Tibial artery (tissue), 4 donors: ENCODE measurements around the gene CLEC3B.

Source experiments
- DNase-seq, 2 donors: peaks; one replicate each; pipeline ENCODE4 v3.0.0-alpha.2; 2019
- H3K27ac ChIP-seq, 2 donors: fragments of 200-600 bp; sonication (generic) in 1 of 2; 1 replicate in 1 of 2; 2 replicates in 1 of 2; pipeline ENCODE4 v1.5.1; 2018 to 2019; ENCODE audit warnings: mild to moderate bottlenecking in 1 of 2
- H3K27me3 ChIP-seq, 2 donors: fragments of 200-600 bp; sonication (generic) in 1 of 2; one replicate each; pipeline versions ENCODE4 v1.5.1 to v1.6.0; 2016 to 2019
- H3K36me3 ChIP-seq, 3 donors: fragments of 200-600 bp; sonication (generic) in 2 of 3; one replicate each; pipeline ENCODE4 v1.5.1; 2016 to 2019; ENCODE audit warnings: mild to moderate bottlenecking in 2 of 3
- H3K4me1 ChIP-seq, 4 donors: fragments of 200-600 bp; sonication (generic) in 2 of 4; 1 replicate in 3 of 4; 2 replicates in 1 of 4; pipeline ENCODE4 v1.5.1; 2016 to 2019
- H3K4me3 ChIP-seq, 2 donors: fragments of 200-600 bp; sonication (generic) in 1 of 2; 1 replicate in 1 of 2; 2 replicates in 1 of 2; pipeline ENCODE4 v1.5.1; 2018 to 2019; ENCODE audit warnings: mild to moderate bottlenecking in 2 of 2
- H3K9me3 ChIP-seq, 3 donors: fragments of 200-600 bp; sonication (generic) in 1 of 3; one replicate each; pipeline ENCODE4 v1.5.1; 2016 to 2019
- intact Hi-C: fragments of 100-400 bp; cut with DNase I; formaldehyde crosslinking; loops from one replicate; pipeline ENCODE4 v1.15.0; 2023; ENCODE audit warnings: low total_unique reads
- TF ChIP-seq, protein P1 (sequence below), 2 experiments: fragments of 200-600 bp in 1 of 2; fragments of 450-650 bp in 1 of 2; IDR thresholded peaks; one replicate each; pipeline ENCODE4 v1.5.1; 2017 to 2019; ENCODE audit warnings: antibody characterized with exemption in 2 of 2, mild to moderate bottlenecking in 1 of 2, moderate library complexity in 1 of 2

The CLEC3B gene

DNA sequence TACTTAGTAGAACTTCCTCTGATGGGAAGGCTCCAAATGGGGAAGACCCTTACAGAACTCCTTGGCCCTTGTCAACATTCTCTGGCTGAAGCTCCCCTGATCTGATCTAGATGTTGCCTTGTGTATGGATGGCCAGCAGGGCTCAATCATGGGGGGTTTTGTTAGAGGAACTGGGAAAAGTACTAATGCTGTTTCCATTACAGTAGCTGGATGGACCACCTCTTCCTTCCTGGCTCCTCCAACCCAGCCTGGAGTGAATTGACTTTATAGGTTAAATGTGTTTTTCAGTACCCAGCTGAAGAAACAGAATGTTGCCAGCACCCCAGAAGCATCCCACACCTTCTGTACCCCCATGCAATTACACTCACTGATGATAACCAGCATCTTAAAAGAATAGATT lies 22.7 kb upstream of the CLEC3B start:
- intact Hi-C loops = no loop called here
- no peak overlapping the region for H3K27ac ChIP-seq
- H3K9me3 ChIP-seq = no peaks in the 10 kb centered on the region
- H3K27me3 ChIP-seq = no peaks in the 10 kb centered on the region
- DNase-seq = no peak
- no peaks in the 10 kb centered on the region for H3K4me1 ChIP-seq
- TF ChIP-seq, protein P1, sequence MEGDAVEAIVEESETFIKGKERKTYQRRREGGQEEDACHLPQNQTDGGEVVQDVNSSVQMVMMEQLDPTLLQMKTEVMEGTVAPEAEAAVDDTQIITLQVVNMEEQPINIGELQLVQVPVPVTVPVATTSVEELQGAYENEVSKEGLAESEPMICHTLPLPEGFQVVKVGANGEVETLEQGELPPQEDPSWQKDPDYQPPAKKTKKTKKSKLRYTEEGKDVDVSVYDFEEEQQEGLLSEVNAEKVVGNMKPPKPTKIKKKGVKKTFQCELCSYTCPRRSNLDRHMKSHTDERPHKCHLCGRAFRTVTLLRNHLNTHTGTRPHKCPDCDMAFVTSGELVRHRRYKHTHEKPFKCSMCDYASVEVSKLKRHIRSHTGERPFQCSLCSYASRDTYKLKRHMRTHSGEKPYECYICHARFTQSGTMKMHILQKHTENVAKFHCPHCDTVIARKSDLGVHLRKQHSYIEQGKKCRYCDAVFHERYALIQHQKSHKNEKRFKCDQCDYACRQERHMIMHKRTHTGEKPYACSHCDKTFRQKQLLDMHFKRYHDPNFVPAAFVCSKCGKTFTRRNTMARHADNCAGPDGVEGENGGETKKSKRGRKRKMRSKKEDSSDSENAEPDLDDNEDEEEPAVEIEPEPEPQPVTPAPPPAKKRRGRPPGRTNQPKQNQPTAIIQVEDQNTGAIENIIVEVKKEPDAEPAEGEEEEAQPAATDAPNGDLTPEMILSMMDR (IDR thresholded peaks at IDR 0.05) = no peak
- H3K4me3 ChIP-seq = no peak overlapping the region
- peaks cover 45 to 82% (median 55%) of the 10 kb centered on the region in 3 donors for H3K36me3 ChIP-seq

DNA sequence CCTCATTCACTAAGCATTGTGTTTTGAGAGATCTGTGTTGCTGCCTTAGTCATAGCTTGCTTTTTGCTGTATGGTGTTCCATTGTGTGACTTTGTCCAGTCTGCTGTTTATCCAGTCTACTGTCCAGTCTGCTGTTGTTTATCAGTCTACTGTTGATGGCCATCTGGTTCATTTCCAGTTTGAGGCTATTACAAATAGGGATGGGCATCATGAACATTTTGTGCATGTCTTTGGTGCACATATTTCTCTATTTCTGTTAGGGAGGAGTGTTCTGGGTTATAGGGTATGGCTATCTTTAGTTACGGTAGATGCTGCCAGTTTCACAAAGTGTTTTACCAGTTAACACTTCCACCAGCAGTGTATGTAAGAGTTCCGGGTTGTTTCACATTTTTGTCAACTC lies 22.2 kb upstream of the CLEC3B start:
- Histone ChIP-seq H3K27ac (no peak overlapping the region), H3K27me3 (no peaks in the 10 kb centered on the region), H3K4me3 (no peak overlapping the region), H3K4me1 (no peaks in the 10 kb centered on the region), H3K9me3 (no peaks in the 10 kb centered on the region), H3K36me3 (peaks cover 42 to 79% (median 52%) of the 10 kb centered on the region in 3 donors)
- no peak for DNase-seq
- intact Hi-C loops = no loop called here
- TF ChIP-seq, protein P1 (IDR thresholded peaks at IDR 0.05) = no peak

DNA sequence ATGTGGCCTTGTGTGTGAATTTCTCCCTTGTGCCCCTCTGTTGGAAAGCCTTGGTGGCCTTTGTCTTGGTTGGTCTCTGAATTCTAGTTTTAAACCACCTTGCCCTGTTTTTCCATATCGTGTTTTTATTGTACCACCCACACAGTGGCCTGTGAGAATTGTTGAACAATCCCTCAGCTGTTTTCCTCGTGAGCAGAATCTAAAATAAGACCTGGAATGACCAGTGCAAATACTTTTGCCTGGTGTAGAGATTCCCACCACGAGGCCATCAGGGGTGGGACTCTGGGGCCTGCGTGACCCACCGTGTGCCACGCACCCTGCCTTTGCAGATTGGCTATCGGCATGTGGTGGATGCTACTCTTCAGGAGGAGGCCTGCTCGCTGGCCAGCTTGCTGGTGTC lies 19.0 kb upstream of the CLEC3B start:
- H3K4me1 ChIP-seq = peaks cover 9 to 27% (median 17%) of the 10 kb centered on the region in 4 donors
- no peaks in the 10 kb centered on the region for H3K27me3 ChIP-seq
- no peak for DNase-seq
- no peak overlapping the region for H3K4me3 ChIP-seq
- no peak overlapping the region for H3K27ac ChIP-seq
- TF ChIP-seq, protein P1 (IDR thresholded peaks at IDR 0.05) = no peak
- H3K9me3 ChIP-seq = no peaks in the 10 kb centered on the region
- intact Hi-C loops = no loop called here
- H3K36me3 ChIP-seq = peaks cover 23 to 51% (median 29%) of the 10 kb centered on the region in 3 donors

DNA sequence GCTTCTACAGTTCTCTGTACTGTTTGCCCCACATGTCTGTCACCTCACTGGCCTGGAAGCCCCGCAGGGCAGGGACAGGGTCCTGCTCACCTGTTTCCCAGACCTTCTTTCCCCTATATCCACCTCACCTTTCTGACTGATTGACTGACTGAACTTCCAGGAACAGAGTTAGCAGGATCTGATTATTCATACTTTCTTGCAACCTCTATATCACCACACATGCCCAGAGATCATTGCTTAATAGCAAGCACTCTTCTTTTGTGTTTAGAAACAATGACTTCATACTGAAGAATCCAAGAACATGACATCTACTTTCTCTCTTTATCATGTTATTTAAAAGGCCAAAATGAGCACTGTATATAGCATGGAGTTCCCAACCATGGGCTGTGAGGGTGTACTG lies 18.0 kb upstream of the CLEC3B start:
- Histone ChIP-seq H3K27me3 (no peaks in the 10 kb centered on the region), H3K27ac (no peak overlapping the region), H3K9me3 (no peaks in the 10 kb centered on the region), H3K36me3 (peaks cover 14 to 41% (median 22%) of the 10 kb centered on the region in 3 donors), H3K4me3 (no peak overlapping the region), H3K4me1 (peaks cover 9 to 37% (median 25%) of the 10 kb centered on the region in 4 donors)
- DNase-seq = no peak
- intact Hi-C loops = no loop called here
- TF ChIP-seq, protein P1 (IDR thresholded peaks at IDR 0.05) = no peak

DNA sequence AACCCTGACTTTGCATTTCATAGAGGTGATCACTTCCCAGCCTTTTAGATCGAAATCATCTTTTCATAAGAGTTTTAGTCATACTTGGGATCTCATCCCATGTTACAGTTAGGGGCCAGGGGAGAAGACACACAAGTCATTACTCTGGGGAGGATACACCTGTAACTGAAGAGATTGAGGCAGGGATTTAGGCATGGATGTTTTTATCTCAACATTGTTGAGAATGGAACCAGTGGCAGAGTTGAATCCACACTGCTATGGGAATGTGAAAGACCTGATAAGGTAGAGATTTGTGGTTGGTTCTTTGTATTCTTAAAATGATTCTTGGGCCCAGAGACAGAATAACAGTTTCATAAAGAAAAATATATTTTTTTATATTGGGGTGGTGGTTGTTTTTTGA lies 16.2 kb upstream of the CLEC3B start:
- Histone ChIP-seq H3K27ac (peak overlapping the region; percentile 74 to 79), H3K36me3 (peaks cover 10 to 26% (median 21%) of the 10 kb centered on the region in 3 donors), H3K4me1 (peaks cover 9 to 52% (median 30%) of the 10 kb centered on the region in 4 donors), H3K27me3 (no peaks in the 10 kb centered on the region), H3K4me3 (no peak overlapping the region), H3K9me3 (no peaks in the 10 kb centered on the region)
- intact Hi-C loops = no loop called here
- TF ChIP-seq, protein P1 (IDR thresholded peaks at IDR 0.05) = no peak
- no peak for DNase-seq

DNA sequence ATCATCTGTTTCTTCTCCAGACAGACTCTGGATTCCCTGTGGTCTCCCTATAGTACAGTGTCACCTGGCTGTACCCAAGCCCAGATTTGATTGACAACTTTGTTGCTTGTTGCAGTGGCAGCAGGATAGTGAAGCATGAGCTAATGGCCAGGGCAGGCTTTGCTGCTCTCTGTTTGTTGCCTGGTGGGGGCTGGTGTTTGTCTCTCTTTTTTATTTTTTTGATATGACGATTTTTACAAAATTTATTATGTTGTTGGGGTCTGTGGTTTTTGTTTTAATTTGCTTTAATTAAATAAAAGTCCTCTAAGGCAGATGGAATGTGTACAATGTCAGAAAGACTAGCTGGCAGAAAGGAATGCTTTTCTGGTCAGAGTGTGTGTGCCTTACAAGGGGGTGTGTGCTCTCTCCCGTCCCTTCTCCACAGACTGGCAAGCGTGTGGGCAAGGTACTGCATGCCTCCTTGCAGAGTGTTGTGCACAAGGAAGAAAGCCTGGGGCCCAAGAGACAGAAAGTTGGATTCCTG lies 15.2 kb upstream of the CLEC3B start:
- no peaks in the 10 kb centered on the region for H3K27me3 ChIP-seq
- H3K36me3 ChIP-seq = peaks cover 0 to 16% (median 12%) of the 10 kb centered on the region in 3 donors
- H3K9me3 ChIP-seq = no peaks in the 10 kb centered on the region
- TF ChIP-seq, protein P1 (IDR thresholded peaks at IDR 0.05) = peak in 1 of 2 experiments; percentile 7
- no peak for DNase-seq
- peak overlapping the region in 1 of 2 donors; percentile 21 for H3K4me3 ChIP-seq
- peak overlapping the region; percentile 74 to 79 for H3K27ac ChIP-seq
- peaks cover 9 to 52% (median 30%) of the 10 kb centered on the region in 4 donors for H3K4me1 ChIP-seq
- intact Hi-C loops = no loop called here
